HG03432 (cell line): ENCODE data around the gene HAPSTR1.
A peak's percentile ranks its signal among the peaks of the same experiment; 100 is the strongest.
"Not testable (repeated sequence)": the region's sequence is repeated elsewhere in the genome, so short reads cannot be mapped to it uniquely, and the experiment has no call there.

Experiments
- ATAC-seq: cut with Tn5 transposase; IDR thresholded peaks from one replicate; pipeline ENCODE4 v1.9.1; 2021; ENCODE audit warnings: mild to moderate bottlenecking, moderate library complexity; ENCODE audit not compliant: unreplicated experiment

HAPSTR1 gene

DNA sequence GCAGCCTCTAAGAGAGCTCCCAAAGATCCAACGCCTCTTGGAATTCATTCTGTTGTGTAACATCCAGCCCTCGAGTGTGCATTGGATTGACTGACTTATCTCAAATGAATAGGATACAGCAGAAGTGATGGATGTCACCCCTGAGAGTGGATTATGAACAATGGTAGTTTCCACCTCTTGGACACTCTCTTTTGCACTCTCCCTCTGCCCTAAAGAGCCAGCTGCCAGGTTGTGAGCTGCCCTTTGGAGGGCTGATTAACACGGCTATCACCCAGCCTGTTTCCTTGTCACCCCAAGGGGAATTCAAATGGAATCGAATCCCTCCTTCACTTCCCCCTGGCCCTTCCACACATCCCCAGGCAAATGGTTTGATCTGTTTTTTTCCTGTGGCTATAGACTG is 21.2 kb upstream of the HAPSTR1 start:
- no peak for ATAC-seq

GRCh38 chr16:9071377-9071776 is 20.1 kb upstream of the HAPSTR1 start:
- ATAC-seq = no peak

- peak; percentile 75 for ATAC-seq
Observed at GRCh38 chr16:9072806-9073341, 18.6 kb upstream of the HAPSTR1 start.

DNA sequence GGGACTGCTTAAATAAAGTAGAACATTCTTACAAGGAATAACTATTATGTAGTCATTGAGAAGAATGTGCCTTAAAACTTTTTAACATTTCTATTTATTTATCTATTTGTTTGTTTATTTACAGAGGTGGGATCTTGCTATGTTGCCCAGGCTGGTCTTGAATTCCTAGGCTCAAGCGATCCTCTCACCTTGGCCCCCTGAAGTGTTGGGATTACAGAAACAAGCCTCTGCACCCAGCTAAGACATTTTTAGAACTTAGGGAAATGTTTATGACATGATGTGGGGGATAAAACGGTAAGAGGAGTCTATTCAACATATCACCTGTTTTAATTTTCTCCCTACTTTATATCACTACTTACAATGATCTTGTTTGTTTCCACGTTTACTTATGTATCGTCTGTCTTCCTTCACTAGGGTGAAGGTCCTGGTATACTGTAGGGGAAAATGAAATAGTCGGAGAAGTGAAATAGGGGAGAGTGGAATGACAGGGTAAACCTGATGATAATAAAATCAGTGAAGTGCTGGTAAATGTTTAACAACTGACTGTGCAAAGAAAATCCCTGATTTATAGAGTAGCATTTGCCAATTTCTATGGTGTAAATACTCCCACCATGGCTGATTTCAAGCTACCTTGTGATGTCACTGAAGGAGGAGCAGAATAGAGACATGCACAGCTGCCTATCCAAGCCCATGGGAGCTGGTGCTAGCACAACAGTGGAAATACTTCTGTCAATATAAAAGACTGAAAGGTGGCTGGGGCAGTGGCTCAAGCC is 16.0 kb upstream of the HAPSTR1 start:
- ATAC-seq = no peak

GRCh38 chr16:9077091-9077809 is 14.2 kb upstream of the HAPSTR1 start:
- no peak for ATAC-seq

DNA sequence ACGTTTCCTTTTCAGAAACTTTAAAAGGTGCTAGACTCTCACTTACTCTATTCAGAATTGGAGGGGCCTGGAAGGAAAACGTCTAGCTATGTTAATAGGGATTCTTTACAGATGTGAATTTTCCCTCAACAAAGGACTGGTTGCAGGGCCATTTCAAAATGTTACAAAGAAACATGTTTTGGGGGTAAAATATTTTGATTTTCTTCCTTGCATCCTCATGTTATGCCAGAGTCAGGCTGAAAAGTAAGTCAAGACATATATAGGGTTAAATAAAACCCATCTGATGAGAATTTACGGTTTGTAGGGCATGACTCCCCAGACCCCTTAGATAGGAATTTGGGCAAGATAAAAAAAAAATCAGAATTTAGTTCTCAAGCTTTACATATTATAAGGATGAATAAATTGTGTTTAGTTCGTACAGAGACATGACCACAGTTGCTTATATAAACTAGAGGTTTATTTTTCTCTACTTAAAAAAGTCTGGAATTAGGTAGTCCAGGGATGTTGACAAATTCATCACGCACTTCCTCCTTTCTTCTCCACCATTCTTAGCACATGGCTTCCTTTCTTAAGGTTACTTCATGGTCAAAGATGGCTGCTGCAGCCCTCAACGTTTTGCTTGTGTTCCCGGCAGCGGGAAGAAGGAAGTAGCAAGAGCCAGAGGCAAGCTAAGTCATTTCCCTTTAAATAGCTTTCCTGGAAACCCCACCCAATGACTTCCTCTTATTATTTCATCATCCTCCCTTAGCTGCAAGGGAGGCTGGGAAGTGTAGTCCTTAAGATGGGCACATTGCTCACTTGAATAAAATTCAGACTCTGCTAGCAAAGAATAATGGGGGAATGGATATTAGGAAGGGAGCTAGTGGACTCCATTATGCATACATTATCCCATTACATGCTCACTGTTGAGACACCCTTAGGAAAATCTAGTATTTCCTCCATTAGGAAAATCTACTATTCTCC is 12.7 kb upstream of the HAPSTR1 start:
- peak; percentile 69 for ATAC-seq

- ATAC-seq = no peak
Observed at GRCh38 chr16:9079430-9079812, 12.0 kb upstream of the HAPSTR1 start.

- no peak for ATAC-seq
Observed at GRCh38 chr16:9081158-9081557, 10.3 kb upstream of the HAPSTR1 start.

- ATAC-seq = no peak
Observed at GRCh38 chr16:9081843-9082242, 9.6 kb upstream of the HAPSTR1 start.

GRCh38 chr16:9082422-9082821 is 9.0 kb upstream of the HAPSTR1 start:
- no peak for ATAC-seq

GRCh38 chr16:9087733-9088132 is 3.7 kb upstream of the HAPSTR1 start:
- ATAC-seq = not testable (repeated sequence)

DNA sequence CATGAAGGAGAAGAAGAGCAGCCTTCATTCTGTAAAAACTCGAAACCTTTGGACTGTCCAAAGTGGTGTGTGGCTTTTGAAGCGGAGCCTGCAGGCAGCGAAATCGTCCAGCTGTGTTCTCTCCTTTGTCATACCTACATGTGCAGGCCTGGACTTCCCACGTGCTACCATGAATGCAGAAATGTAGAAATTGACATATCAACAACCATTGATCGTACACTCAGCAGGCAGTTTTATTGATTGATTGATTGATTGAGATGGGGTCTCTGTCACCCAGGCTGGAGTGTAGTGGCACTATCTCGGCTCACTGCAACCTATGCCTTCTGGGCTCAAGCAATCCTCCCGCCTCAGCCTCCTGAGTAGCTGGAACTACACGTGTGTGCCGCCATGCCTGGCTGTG is 2.6 kb upstream of the HAPSTR1 start:
- ATAC-seq = no peak

DNA sequence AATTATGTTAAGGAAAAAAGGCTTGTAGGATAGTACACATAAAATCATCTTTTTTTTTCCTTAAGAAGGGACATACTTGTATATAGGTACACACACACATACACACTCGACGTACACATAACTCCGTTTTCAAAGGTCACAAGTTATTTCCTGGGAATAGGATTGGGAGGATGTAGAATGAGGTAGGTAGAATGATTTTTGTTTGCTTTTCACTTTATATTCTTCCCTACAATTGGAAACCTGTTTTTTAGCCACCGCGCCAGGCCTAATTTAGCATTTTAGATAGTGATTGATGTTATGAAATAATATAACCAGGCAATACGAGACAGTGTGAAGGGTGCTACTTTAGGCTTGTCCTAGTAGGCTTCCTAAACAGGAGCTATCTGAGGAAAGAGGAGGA is 1.8 kb upstream of the HAPSTR1 start:
- ATAC-seq = no peak

GRCh38 chr16:9090101-9090959 is 1.1 kb upstream of the HAPSTR1 start:
- ATAC-seq = no peak

DNA sequence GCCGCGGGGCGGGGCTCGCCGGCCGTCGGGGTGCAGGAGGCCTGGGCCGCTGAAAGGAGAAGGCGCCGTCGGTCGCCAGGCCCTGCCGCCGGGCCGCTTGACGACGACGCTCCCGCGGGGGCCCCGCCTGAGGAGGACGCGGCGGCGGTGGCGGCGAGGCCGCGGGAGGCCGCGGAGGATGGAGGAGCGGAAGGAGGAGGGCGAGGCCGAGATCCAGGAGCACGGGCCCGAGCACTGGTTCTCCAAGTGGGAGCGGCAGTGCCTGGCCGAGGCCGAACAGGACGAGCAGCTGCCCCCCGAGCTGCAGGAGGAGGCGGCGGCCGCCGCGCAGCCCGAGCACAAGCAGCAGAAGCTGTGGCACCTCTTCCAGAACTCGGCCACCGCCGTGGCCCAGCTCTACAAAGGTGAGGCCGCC is 430 bp downstream of the HAPSTR1 start:
- ATAC-seq = peak; percentile 14

DNA sequence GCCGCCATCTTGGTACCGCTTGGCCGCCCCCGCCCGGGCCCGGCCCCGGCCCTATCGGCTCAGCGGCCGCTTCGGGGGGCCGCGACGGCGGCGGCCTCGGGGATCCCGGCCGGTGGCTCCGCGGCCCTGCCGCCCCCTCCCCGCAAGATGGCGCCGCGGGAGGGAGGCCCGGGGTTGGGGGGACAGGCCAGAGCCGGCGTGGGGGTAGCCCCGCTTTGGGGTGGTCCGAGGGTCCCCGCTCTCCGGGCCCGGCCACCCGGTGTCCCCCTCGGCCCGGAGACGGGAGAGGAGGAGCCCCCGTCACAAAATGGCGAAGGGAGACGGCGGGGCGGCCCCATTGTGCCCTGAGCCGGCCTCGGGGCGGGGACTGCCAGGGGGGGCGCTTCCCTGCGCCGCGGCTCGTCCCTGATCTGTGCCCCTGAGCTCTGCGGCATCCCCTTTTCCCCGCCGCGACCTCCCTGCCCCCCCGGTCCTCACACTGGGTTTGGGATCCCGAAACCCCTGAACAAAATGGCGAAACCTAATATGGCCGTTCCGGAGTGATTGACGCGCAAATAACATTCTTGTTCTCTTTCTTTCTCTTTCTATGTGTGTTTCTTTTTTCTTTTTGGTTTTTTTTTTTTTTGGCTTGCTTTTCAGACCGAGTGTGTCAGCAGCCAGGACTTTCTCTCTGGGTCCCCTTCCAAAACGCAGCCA is 986 bp downstream of the HAPSTR1 start:
- ATAC-seq = peak; percentile 14

- no peak for ATAC-seq
Observed at GRCh38 chr16:9092978-9093344, 1.5 kb downstream of the HAPSTR1 start.

- no peak for ATAC-seq
Observed at GRCh38 chr16:9094011-9094846, 2.8 kb downstream of the HAPSTR1 start.

DNA sequence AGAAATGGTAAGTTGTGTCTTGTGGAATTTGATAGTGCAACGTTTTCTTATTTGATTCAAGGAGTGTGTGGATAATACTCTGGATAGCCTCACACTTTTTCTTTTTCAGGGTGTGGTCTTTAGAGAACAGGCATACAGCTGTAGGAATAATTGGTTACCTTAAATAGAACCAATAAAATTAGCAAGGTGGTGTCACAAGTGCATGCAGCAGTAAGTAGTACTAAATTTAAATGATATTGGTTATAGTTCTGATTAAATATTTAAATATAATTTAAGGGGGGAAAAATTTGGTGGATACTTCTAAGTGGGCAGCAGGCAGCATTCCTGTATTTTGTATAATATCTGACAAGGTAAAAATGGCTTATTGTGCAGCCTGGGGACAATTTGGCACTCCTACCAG is 3.7 kb downstream of the HAPSTR1 start:
- ATAC-seq = no peak
